ENCODE data around the gene AEBP1. TPM values are rescaled to one million over a fixed set of nuclear protein-coding genes. Genes with fewer than 3 reads are reported as not detected.
A peak's percentile ranks its signal among the peaks of the same experiment; 100 is the strongest.

The AEBP1 gene
- total RNA-seq, 1 donor from 2014 or later, result 272 TPM

- Histone ChIP-seq H3K9me3 (no peaks in the 10 kb centered on the region), H3K27ac (no peak overlapping the region), H3K4me1 (peaks cover 9% of the 10 kb centered on the region), H3K36me3 (peaks cover 11% of the 10 kb centered on the region), H3K4me3 (no peak overlapping the region), H3K27me3 (no peaks in the 10 kb centered on the region)
- ATAC-seq (no peak), DNase-seq (peak; percentile 8)
- TF ChIP-seq CTCF (IDR thresholded peaks at IDR 0.05), result no peak
- intact Hi-C loops (cut with DNase I), result no loop called here
Observed at GRCh38 chr7:44119829-44120380, 15.8 kb downstream of the AEBP1 start.

- no peak for TF ChIP-seq CTCF (IDR thresholded peaks at IDR 0.05)
- no peak for DNase-seq
- peaks cover 6% of the 10 kb centered on the region for H3K36me3 ChIP-seq
- H3K27ac ChIP-seq, result no peak overlapping the region
- H3K27me3 ChIP-seq, result no peaks in the 10 kb centered on the region
- no peaks in the 10 kb centered on the region for H3K9me3 ChIP-seq
- intact Hi-C loops (cut with DNase I), result no loop called here
- no peak for ATAC-seq
- no peak overlapping the region for H3K4me3 ChIP-seq
- peaks cover 9% of the 10 kb centered on the region for H3K4me1 ChIP-seq
Observed at GRCh38 chr7:44120395-44120794, 16.2 kb downstream of the AEBP1 start.

- DNase-seq (peak; percentile 39), ATAC-seq (no peak)
- no peak for TF ChIP-seq CTCF (IDR thresholded peaks at IDR 0.05)
- peaks cover 9% of the 10 kb centered on the region for H3K4me1 ChIP-seq
- H3K9me3 ChIP-seq, result no peaks in the 10 kb centered on the region
- no peak overlapping the region for H3K4me3 ChIP-seq
- intact Hi-C loops (cut with DNase I), result no loop called here
- no peaks in the 10 kb centered on the region for H3K27me3 ChIP-seq
- H3K36me3 ChIP-seq, result peaks cover 6% of the 10 kb centered on the region
- H3K27ac ChIP-seq, result no peak overlapping the region
Observed at GRCh38 chr7:44121761-44122420, 17.7 kb downstream of the AEBP1 start.

GRCh38 chr7:44122529-44122928 is 18.4 kb downstream of the AEBP1 start:
- no peak for ATAC-seq
- Histone ChIP-seq H3K36me3 (peaks cover 6% of the 10 kb centered on the region), H3K4me1 (peaks cover 9% of the 10 kb centered on the region), H3K27ac (peak overlapping the region; percentile 66), H3K9me3 (no peaks in the 10 kb centered on the region), H3K27me3 (no peaks in the 10 kb centered on the region), H3K4me3 (peak overlapping the region; percentile 70)
- no peak for DNase-seq
- intact Hi-C loops (cut with DNase I), result no loop called here
- no peak for TF ChIP-seq CTCF (IDR thresholded peaks at IDR 0.05)

- Histone ChIP-seq H3K27me3 (no peaks in the 10 kb centered on the region), H3K9me3 (no peaks in the 10 kb centered on the region), H3K27ac (peak within 1 kb of the TSS; percentile 75), H3K4me3 (peak within 1 kb of the TSS; percentile 70), H3K4me1 (peaks cover 9% of the 10 kb centered on the region), H3K36me3 (peaks cover 6% of the 10 kb centered on the region)
- intact Hi-C loops (cut with DNase I), result no loop called here
- no peak for TF ChIP-seq CTCF (IDR thresholded peaks at IDR 0.05)
- ATAC-seq (peak; percentile 99), DNase-seq (peak; percentile 99)
Observed at GRCh38 chr7:44123190-44124003, 19.3 kb downstream of the AEBP1 start, which contains the start of gene POLD2. POLD2 (minus strand) TSS chr7:44123548; CDS start chr7:44122053, 1,495 bp downstream.

Measured in upper lobe of right lung (tissue), 1 donor.